GM10248 (cell line): ENCODE data around the gene NNT.

Experiments
- CTCF ChIA-PET: fragments of 300-600 bp; sonication (Branson Sonifier 250); formaldehyde crosslinking; extraction: SDS; loops from one replicate; lab custom pipeline; 2021; ENCODE audit warnings: antibody characterized with exemption; lab: Yijun Ruan, JAX
- POLR2A ChIA-PET: fragments of 350-650 bp; sonication (Branson Sonifier 250); formaldehyde crosslinking; extraction: SDS; loops from one replicate; lab custom pipeline; 2020; ENCODE audit warnings: antibody characterized with exemption; lab: Yijun Ruan, JAX
- DNase-seq: peaks from one replicate; pipeline ENCODE4 v3.0.0; 2012; ENCODE audit errors: extremely low spot score
- CTCF ChIP-seq: IDR thresholded peaks from 2 replicates; pipeline ENCODE4 v1.5.1; 2012; ENCODE audit warnings: mild to moderate bottlenecking, low read depth; ENCODE audit errors: extremely low read depth, missing control alignments, control extremely low read depth

Gene NNT

DNA sequence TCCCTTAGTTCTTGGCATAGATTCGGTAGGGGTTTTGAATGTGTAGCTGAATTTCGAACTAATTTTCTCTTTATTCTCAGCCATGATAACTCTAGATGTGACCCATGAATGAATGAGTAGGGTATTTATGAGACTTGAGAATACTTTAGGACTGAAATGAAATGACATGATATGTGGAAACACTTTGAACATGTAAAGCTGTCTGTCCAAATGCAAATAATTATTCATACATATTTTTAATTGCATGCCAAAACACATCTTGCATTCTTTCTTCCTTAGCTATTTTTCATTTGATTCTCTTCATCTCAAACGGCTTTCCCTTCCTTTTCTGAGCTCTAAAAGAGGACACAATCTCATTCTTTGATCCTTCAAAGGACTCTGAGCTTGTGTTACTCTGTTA, 3.4 kb downstream of the NNT start:
- no peak for TF ChIP-seq CTCF
- DNase-seq: no peak
- CTCF ChIA-PET: interaction anchor here (1.1 to 1.6 kb wide), 2 partner anchors 14 to 25 kb away, joined by 3 to 6 read pairs; no protein-coding TSS in a partner anchor
- POLR2A ChIA-PET: interaction anchor here (0.5 kb wide), 1 partner anchor 266 kb away, joined by 3 read pairs; no protein-coding TSS in a partner anchor

- ChIA-PET CTCF (interaction anchor here (1.4 to 3.1 kb wide), 6 partner anchors 8 to 55 kb away, joined by 5 to 18 read pairs (median 8); no protein-coding TSS in a partner anchor), POLR2A (interaction anchor here (0.6 kb wide), 1 partner anchor 141 kb away, joined by 7 read pairs; no protein-coding TSS in a partner anchor)
- DNase-seq: no peak
- no peak for TF ChIP-seq CTCF
Observed at GRCh38 chr5:43608406-43608805, 5.4 kb downstream of the NNT start.

DNA sequence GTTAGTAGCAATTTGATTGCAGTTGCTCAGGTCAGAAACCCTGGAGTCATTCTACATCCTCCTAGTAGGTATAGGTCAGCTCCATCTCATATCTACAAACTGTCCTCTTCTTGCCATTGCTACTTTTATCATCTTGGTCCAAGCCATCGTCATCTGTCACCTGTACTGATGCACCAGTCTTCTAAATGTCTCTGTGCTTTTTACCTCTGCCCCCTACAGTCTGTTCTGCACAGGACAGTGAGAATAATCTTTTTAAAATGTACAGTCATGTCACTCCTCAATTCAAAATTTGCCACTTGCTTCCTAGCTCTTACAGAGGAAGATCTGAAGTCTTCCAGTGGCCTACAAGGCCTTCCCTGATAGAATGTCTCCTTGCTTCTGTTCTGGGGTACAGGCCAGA, 6.8 kb downstream of the NNT start:
- TF ChIP-seq CTCF: peak; percentile 44
- no peak for DNase-seq
- ChIA-PET POLR2A (no interaction called here), CTCF (interaction anchor here (0.6 to 3.1 kb wide), 12 partner anchors 9 to 125 kb away, joined by 3 to 18 read pairs (median 6); partner anchors contain the start of gene TMEM267)

DNA sequence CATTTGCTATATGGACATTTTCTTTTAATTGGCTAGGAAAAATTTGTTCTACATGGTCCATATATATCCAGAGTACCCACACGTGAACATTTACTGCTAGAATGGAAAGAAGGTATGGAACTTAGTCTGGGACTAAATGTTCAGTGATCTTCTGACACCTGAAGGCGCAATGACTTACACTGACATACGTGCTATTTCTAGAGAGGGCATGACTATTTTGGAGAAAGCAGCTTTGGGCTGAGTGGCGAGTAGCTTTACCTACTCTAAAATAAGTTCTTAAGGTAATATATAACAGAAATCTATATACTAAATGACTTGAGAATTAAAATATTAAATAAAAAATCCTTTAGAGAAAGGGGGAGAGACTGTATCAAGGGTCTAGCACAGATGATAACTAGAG, 10.4 kb downstream of the NNT start:
- no peak for TF ChIP-seq CTCF
- ChIA-PET CTCF (interaction anchor here (0.9 to 1.3 kb wide), 2 partner anchors 12 to 17 kb away, joined by 3 read pairs; no protein-coding TSS in a partner anchor), POLR2A (no interaction called here)
- DNase-seq: no peak

DNA sequence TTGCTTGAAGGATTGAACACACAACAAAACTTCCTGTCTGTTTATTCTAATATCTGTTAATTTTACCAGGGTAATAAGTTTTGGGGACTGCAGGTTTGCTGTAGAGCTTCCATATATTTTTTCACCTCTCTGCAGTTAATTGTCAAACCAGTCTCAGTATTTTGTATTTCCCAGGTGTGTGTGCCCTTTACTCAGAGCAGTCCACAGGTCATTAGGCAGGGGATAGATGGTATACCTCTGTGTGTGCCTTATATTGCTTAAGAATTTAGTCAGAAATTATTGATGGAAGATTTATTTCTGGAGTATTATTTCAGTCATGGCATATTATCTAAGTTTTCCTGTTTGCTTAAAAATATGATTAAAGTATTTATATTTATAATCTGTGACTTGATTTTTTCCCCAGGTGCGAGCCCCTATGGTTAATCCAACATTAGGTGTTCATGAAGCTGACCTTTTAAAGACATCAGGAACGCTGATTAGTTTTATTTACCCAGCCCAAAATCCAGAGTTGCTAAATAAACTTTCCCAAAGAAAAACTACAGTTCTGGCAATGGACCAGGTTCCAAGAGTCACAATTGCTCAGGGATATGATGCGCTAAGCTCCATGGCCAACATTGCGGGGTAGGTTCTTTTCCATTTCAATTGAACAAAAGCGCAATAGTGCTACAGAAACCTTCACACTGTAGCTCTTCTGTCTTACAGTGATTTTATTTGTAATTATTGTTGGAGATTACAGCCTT, 12.6 kb downstream of the NNT start:
- POLR2A ChIA-PET: no interaction called here

More for the DNA sequence above, 12.6 kb downstream of the NNT start:
- TF ChIP-seq CTCF: no peak
- DNase-seq: no peak
- CTCF ChIA-PET: interaction anchor here (1.3 to 3.7 kb wide), 4 partner anchors 8 to 48 kb away, joined by 3 to 21 read pairs (median 9); partner anchors contain the start of gene NNT
